Kidney glomerular epithelial cell (primary cell): ENCODE results near the gene TMEM106B.

ENCODE experiments used
- DNase-seq: peaks from one replicate; lab custom pipeline; 2025; lab: John Stamatoyannopoulos, UW

Gene TMEM106B

GRCh38 chr7:12228024-12228423 lies 16.9 kb downstream of the TMEM106B start:
- no peak for DNase-seq

GRCh38 chr7:12229046-12229445 lies 18.0 kb downstream of the TMEM106B start:
- DNase-seq = no peak

- DNase-seq = no peak
These were observed 20.0 kb downstream of the TMEM106B start for GRCh38 chr7:12231097-12231496.

DNA sequence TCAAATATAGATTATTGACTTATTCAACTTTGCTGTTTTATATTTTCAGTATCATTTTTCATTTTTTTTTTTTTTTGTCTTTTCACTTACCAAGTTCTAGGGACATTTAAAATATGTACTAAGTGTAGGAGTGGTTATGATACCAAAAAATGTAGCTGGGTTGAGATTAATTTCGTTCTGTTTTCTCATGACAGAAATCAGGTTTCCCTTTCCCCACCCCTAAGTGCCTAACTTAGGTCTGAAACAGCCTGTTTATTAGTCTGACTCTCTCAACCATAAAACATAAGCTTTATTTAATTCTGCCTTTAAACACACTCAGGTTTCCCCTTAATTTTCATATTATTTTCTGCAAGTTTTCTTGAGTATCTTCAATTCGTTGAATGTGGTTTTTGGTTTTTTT lies 22.1 kb downstream of the TMEM106B start:
- DNase-seq = no peak

DNA sequence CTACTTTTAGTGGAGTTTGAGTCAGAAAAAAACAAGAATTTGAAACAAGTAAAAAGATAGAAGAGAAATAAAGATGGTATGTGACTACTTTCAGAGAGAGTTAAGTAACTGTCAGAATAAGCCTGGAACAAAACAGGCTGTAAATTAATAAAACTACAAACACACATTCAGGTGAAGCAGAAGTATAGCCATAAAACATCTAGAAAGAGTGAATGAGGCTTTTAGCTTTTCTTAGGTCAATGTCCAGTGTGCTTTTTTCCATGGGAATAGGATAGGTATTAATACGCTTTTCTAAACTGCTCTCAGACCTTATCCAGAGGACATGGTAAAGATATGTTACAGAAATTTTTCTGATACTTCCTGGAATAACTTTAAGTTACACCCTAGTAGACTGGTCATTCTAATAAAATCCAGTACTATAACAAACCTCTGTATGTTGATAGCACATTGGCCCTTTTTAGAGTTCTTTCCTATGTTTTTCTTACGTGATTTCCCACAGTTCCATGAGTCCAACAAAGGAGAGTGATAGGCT lies 23.3 kb downstream of the TMEM106B start:
- no peak for DNase-seq

- no peak for DNase-seq
These were observed 24.9 kb downstream of the TMEM106B start for GRCh38 chr7:12235970-12236369.

DNA sequence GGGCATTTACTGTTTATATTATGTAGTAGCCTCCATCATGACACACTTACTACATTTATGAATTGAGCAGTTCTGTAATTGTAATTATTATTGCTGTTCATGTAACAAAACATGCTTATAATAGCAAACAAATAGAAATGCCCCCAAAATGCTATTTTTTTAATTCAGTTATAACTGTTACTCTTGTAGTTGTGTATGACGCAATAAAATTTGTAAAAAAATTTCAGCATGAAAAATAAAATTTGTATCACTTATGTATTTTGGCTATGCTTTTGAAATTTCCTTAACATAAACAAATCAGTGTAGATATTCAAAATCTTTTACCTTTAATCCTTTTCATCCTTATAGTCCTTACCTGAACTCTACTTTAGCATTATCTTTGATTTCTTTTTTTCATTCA lies 25.9 kb downstream of the TMEM106B start:
- DNase-seq = no peak

GRCh38 chr7:12239806-12240205 lies 28.7 kb downstream of the TMEM106B start:
- no peak for DNase-seq

DNA sequence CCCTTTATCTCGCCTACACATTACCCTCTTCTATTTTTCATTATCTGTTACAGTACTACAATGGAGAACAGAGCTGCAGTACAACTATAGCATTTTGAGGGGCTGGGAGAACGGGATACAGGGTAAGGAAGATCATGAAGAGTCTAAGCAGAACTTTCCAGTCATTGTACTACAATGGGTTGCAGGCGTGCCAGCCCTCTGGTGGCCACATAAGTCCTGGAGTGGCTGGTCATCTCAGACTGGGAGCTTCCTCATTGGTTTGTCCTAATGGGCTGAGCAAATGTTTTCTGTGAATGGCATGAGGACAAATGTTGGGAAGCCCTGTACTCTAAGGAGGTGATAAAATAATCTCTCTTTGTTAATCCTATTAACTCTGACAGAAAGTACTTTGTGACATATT lies 33.0 kb downstream of the TMEM106B start:
- no peak for DNase-seq

- no peak for DNase-seq
These were observed 33.6 kb downstream of the TMEM106B start for GRCh38 chr7:12244694-12245093.

DNA sequence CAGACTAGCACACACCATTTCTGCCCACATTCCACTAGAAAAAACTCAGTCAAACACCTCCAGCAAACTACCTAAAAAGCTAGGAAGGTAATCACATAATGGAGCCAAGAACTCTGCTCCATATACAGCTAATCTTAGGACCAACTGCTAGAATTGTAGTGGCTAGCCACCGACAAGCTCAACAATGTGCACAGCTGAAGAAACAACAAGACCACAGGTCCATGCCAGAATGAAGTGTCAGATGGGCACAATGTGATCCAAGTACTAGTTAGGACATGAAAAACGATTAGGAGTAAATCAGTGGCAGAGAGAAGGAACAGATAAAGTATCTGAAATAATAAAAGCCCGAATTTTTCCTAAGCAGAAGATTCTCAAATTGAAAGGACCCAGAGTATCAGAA lies 38.6 kb downstream of the TMEM106B start:
- no peak for DNase-seq

GRCh38 chr7:12250232-12250631 lies 39.1 kb downstream of the TMEM106B start:
- no peak for DNase-seq

GRCh38 chr7:12256090-12256489 lies 45.0 kb downstream of the TMEM106B start:
- peak; percentile 4 for DNase-seq

GRCh38 chr7:12257582-12257981 lies 46.5 kb downstream of the TMEM106B start:
- DNase-seq = peak; percentile 23

DNA sequence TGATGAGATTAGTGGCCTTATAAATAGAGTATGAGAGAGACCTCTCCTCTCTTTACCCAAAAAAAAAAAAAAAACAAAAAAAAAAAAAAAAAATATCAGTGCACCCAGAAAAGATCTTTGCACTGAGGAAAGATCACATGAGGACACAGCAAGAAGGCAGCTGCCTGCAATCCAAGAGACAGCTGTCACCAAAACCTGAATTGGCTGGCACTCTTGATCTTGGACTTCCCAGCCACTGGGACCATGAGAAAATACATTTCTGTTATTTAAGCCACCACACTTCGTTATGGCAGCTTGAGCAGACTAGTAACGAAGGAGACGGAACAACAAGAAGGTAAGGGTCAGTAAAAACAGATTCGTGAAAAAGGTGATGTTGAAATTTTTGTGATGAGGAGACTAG lies 47.0 kb downstream of the TMEM106B start:
- DNase-seq = no peak

- DNase-seq = no peak
These were observed 56.4 kb downstream of the TMEM106B start for GRCh38 chr7:12267542-12267941.

GRCh38 chr7:12269100-12269895 lies 58.2 kb downstream of the TMEM106B start:
- no peak for DNase-seq

- no peak for DNase-seq
These were observed 69.9 kb downstream of the TMEM106B start for GRCh38 chr7:12281038-12281437.

GRCh38 chr7:12287901-12288300 lies 76.8 kb downstream of the TMEM106B start:
- DNase-seq = no peak

DNA sequence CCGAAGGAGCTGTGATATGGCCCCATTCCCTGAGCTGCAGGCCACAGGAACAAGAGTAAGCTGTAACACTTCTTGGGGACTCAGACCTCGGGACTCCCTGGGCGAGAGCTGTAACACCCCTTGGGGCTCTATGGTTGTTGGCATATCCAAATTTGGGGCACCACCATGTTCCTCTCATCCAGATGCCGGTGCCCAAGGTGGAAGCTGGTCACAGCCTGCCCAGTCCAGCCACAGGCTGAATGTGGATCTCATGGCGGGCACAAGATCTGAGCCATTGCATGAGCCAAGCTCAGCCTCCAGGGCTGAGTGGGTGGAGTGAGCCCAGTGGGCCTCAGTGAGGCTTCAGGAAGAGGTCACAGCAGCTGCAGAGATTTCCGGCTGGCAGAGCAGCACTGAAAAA lies 78.9 kb downstream of the TMEM106B start:
- no peak for DNase-seq

GRCh38 chr7:12290761-12291160 lies 79.7 kb downstream of the TMEM106B start:
- no peak for DNase-seq

GRCh38 chr7:12291870-12292269 lies 80.8 kb downstream of the TMEM106B start:
- no peak for DNase-seq
